Measurements from ENCODE around the gene DGCR6L.

The DGCR6L gene

GRCh38 chr22:20291604-20292063 lies 28.2 kb downstream of the DGCR6L start:
- no peak for TF ChIP-seq POLR2AphosphoS5 (IDR thresholded peaks at IDR 0.05; ENCODE audit: low read depth, low read length)
- no peak for TF ChIP-seq TAF1 (IDR thresholded peaks at IDR 0.05; ENCODE audit: borderline replicate concordance, insufficient read depth, low read length)
- no peak for TF ChIP-seq SIN3A (IDR thresholded peaks at IDR 0.05; ENCODE audit: borderline replicate concordance, insufficient read depth, low read length)
- TF ChIP-seq FOXP2 (optimal IDR thresholded peaks at IDR 0.05; ENCODE audit: borderline replicate concordance, extremely low read depth, extremely low read length, insufficient read depth) = no peak
- no peak for TF ChIP-seq REST (IDR thresholded peaks at IDR 0.05; ENCODE audit: insufficient read depth in 1 of 2, low read depth in 2 of 2, low read length in 2 of 2)

- TF ChIP-seq REST (IDR thresholded peaks at IDR 0.05; ENCODE audit: insufficient read depth in 1 of 2, low read depth in 2 of 2, low read length in 2 of 2) = no peak
- TF ChIP-seq FOXP2 (optimal IDR thresholded peaks at IDR 0.05; ENCODE audit: borderline replicate concordance, extremely low read depth, extremely low read length, insufficient read depth) = no peak
- TF ChIP-seq POLR2AphosphoS5 (IDR thresholded peaks at IDR 0.05; ENCODE audit: low read depth, low read length) = no peak
- no peak for TF ChIP-seq TAF1 (IDR thresholded peaks at IDR 0.05; ENCODE audit: borderline replicate concordance, insufficient read depth, low read length)
- TF ChIP-seq SIN3A (IDR thresholded peaks at IDR 0.05; ENCODE audit: borderline replicate concordance, insufficient read depth, low read length) = no peak
Measured at GRCh38 chr22:20291249-20291586, 28.6 kb downstream of the DGCR6L start.

- TF ChIP-seq SIN3A (IDR thresholded peaks at IDR 0.05; ENCODE audit: borderline replicate concordance, insufficient read depth, low read length) (no peak), POLR2AphosphoS5 (IDR thresholded peaks at IDR 0.05; ENCODE audit: low read depth, low read length) (no peak), FOXP2 (optimal IDR thresholded peaks at IDR 0.05; ENCODE audit: borderline replicate concordance, extremely low read depth, extremely low read length, insufficient read depth) (no peak)
Measured at GRCh38 chr22:20290578-20291248, 29.1 kb downstream of the DGCR6L start.

- TF ChIP-seq REST (IDR thresholded peaks at IDR 0.05; ENCODE audit: insufficient read depth in 1 of 2, low read depth in 2 of 2, low read length in 2 of 2) (no peak), FOXP2 (optimal IDR thresholded peaks at IDR 0.05; ENCODE audit: borderline replicate concordance, extremely low read depth, extremely low read length, insufficient read depth) (no peak), SIN3A (IDR thresholded peaks at IDR 0.05; ENCODE audit: borderline replicate concordance, insufficient read depth, low read length) (no peak), TAF1 (IDR thresholded peaks at IDR 0.05; ENCODE audit: borderline replicate concordance, insufficient read depth, low read length) (no peak), POLR2AphosphoS5 (IDR thresholded peaks at IDR 0.05; ENCODE audit: low read depth, low read length) (no peak)
Measured at GRCh38 chr22:20290045-20290392, 29.8 kb downstream of the DGCR6L start.

- TF ChIP-seq REST (IDR thresholded peaks at IDR 0.05; ENCODE audit: insufficient read depth in 1 of 2, low read depth in 2 of 2, low read length in 2 of 2) (no peak), POLR2AphosphoS5 (IDR thresholded peaks at IDR 0.05; ENCODE audit: low read depth, low read length) (no peak), TAF1 (IDR thresholded peaks at IDR 0.05; ENCODE audit: borderline replicate concordance, insufficient read depth, low read length) (no peak), FOXP2 (optimal IDR thresholded peaks at IDR 0.05; ENCODE audit: borderline replicate concordance, extremely low read depth, extremely low read length, insufficient read depth) (no peak)
Measured at GRCh38 chr22:20284471-20285086, 35.3 kb downstream of the DGCR6L start.
